ENCODE measurements around the gene ELOVL1. TPM values are rescaled to one million over a fixed set of nuclear protein-coding genes. Genes with fewer than 3 reads are reported as not detected.

The ELOVL1 gene
- total and polyA plus RNA-seq, 4 donors, result 12.8 to 50.3 (median 35.3) TPM

- no peak for TF ChIP-seq ZBTB33 (IDR thresholded peaks at IDR 0.05)
These were observed 46.4 kb downstream of the ELOVL1 start (continued) for GRCh38 chr1:43321331-43321891.

- no peak overlapping the region for H3K4me3 ChIP-seq (ENCODE audit: low read depth in 1 of 3, low read length in 3 of 3)
- 65% methylated on average over 3 of the region's 3 CpGs for WGBS
- no peak overlapping the region for H3K9ac ChIP-seq (ENCODE audit: low read depth in 1 of 2, low read length in 2 of 2)
- H3K27me3 ChIP-seq (ENCODE audit: control insufficient read depth in 4 of 4, insufficient read depth in 4 of 4, low read length in 3 of 4), result no peaks in the 10 kb centered on the region
- DNase-seq (ENCODE audit: low spot score), result no peak
- no peaks in the 10 kb centered on the region for H3K9me3 ChIP-seq (ENCODE audit: control insufficient read depth in 4 of 4, low read length in 3 of 4)
- H3K4me1 ChIP-seq (ENCODE audit: control insufficient read depth in 4 of 4, insufficient read depth in 4 of 4, low read length in 3 of 4), result peaks cover 0 to 4% (median 1%) of the 10 kb centered on the region in 4 donors
- no peak overlapping the region for H3K27ac ChIP-seq (ENCODE audit: low read depth in 1 of 2, low read length in 2 of 2)
- TF ChIP-seq GABPA (IDR thresholded peaks at IDR 0.05 in 1 of 2, conservative IDR thresholded peaks at IDR 0.05 in 1 of 2) (no peak), NR2F2 (IDR thresholded peaks at IDR 0.05) (no peak), HNF4A (conservative IDR thresholded peaks at IDR 0.05) (no peak), RAD21 (IDR thresholded peaks at IDR 0.05) (no peak), SP1 (IDR thresholded peaks at IDR 0.05) (no peak), FOXA1 (IDR thresholded peaks at IDR 0.05) (no peak), EGR1 (IDR thresholded peaks at IDR 0.05; ENCODE audit: low read depth in 2 of 2) (no peak), ZBTB33 (IDR thresholded peaks at IDR 0.05) (no peak), TAF1 (conservative IDR thresholded peaks at IDR 0.05) (no peak)
- H3K36me3 ChIP-seq (ENCODE audit: control insufficient read depth in 4 of 4, insufficient read depth in 3 of 4, low read depth in 1 of 4, low read length in 3 of 4), result peaks cover 0 to 5% (median 0%) of the 10 kb centered on the region in 4 donors
These were observed 48.0 kb downstream of the ELOVL1 start for GRCh38 chr1:43319766-43320165.

- WGBS, result 96% methylated on average over 5 of the region's 5 CpGs
- H3K36me3 ChIP-seq (ENCODE audit: control insufficient read depth in 4 of 4, insufficient read depth in 3 of 4, low read depth in 1 of 4, low read length in 3 of 4), result peaks cover 0 to 5% (median 0%) of the 10 kb centered on the region in 4 donors
- no peak overlapping the region for H3K9ac ChIP-seq (ENCODE audit: low read depth in 1 of 2, low read length in 2 of 2)
- DNase-seq (ENCODE audit: low spot score), result no peak
- peaks cover 0 to 6% (median 3%) of the 10 kb centered on the region in 4 donors for H3K4me1 ChIP-seq (ENCODE audit: control insufficient read depth in 4 of 4, insufficient read depth in 4 of 4, low read length in 3 of 4)
- no peak overlapping the region for H3K27ac ChIP-seq (ENCODE audit: low read depth in 1 of 2, low read length in 2 of 2)
- H3K9me3 ChIP-seq (ENCODE audit: control insufficient read depth in 4 of 4, low read length in 3 of 4), result no peaks in the 10 kb centered on the region
- no peaks in the 10 kb centered on the region for H3K27me3 ChIP-seq (ENCODE audit: control insufficient read depth in 4 of 4, insufficient read depth in 4 of 4, low read length in 3 of 4)
- no peak overlapping the region for H3K4me3 ChIP-seq (ENCODE audit: low read depth in 1 of 3, low read length in 3 of 3)
- TF ChIP-seq RXRA (IDR thresholded peaks at IDR 0.05) (no peak), TAF1 (conservative IDR thresholded peaks at IDR 0.05) (no peak), FOXA2 (IDR thresholded peaks at IDR 0.05) (no peak), JUND (IDR thresholded peaks at IDR 0.05) (no peak), EGR1 (IDR thresholded peaks at IDR 0.05; ENCODE audit: low read depth in 2 of 2) (no peak), ZBTB33 (IDR thresholded peaks at IDR 0.05) (no peak), CTCF (IDR thresholded peaks at IDR 0.05; ENCODE audit: low read depth, low read length, missing input control) (no peak), MAX (IDR thresholded peaks at IDR 0.05) (no peak), YY1 (IDR thresholded peaks at IDR 0.05) (no peak), RAD21 (IDR thresholded peaks at IDR 0.05) (no peak), ATF3 (IDR thresholded peaks at IDR 0.05) (no peak), REST (IDR thresholded peaks at IDR 0.05) (no peak), FOXA1 (IDR thresholded peaks at IDR 0.05) (no peak), GABPA (IDR thresholded peaks at IDR 0.05 in 1 of 2, conservative IDR thresholded peaks at IDR 0.05 in 1 of 2) (no peak), HNF4G (IDR thresholded peaks at IDR 0.05) (no peak), HNF4A (conservative IDR thresholded peaks at IDR 0.05) (no peak), SP1 (IDR thresholded peaks at IDR 0.05) (no peak)
These were observed 48.5 kb downstream of the ELOVL1 start for GRCh38 chr1:43319288-43319687.
